Measurements from ENCODE around the gene BLTP3A. TPM values are rescaled to one million over a fixed set of nuclear protein-coding genes. Genes with fewer than 3 reads are reported as not detected.
A peak's percentile ranks its signal among the peaks of the same experiment; 100 is the strongest.

Gene BLTP3A
- polyA plus RNA-seq, 3 donors, result 1.0 to 7.2 (median 1.2) TPM

DNA sequence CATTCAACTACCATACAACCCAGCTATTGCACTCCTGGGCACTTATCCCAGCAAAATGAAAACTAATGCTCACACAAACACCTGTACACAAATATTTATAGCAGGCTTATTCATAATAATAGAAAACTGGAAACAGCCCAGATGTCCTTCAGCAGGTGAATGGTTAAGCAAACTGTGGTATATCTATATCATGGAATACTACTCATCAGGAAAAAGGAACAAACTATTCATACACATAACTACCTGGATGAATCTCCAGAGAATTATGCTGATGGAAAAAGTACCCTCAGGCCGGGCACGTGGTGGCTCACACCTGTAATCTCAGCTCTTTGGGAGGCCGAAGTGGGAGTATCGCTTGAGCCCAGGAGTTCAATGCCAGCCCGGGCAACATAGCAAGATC, 3.8 kb upstream of the BLTP3A start:
- H3K4me1 Mint-ChIP-seq, result peaks cover 17% of the 10 kb centered on the region
- no CpG with 5 or more reads among the region's 5 CpGs for WGBS (ENCODE audit: insufficient coverage)
- H3K27me3 Mint-ChIP-seq (ENCODE audit: low read depth in 3 of 3), result peaks cover 0 to 5% (median 3%) of the 10 kb centered on the region in 3 donors

DNA sequence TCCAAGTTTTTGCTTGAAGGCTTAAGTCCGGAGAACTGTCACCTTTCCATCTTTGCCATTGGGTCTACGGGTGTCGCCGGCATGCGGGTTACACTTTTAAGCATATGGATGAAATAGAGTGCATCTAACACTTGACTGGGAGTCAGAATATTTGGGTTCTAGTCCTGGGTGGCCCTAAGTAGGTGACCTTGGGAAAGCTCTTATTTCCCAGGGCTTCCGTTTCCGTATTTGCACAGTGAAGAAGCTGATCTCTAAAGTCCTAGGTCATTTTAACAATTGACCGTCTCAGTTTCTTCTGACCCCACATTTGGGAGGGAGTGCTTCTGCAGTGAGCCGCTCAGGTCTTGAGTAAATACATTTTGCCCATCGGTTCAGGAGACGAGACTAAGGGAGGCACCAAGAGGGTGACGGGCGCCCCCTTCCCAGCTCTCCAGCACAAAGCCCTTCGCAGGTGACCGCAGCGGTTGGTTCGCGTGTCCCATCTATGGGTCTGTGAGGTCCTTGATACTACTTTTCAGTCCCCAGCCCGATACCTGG, 651 bp upstream of the BLTP3A start:
- Histone ChIP-seq H3K79me2 (ENCODE audit: insufficient read depth, low read length) (peaks cover 34% of the 10 kb centered on the region), H3K4me2 (replicated peaks; ENCODE audit: extremely low read depth, low read length, poor library complexity, severe bottlenecking) (peak overlapping the region; percentile 94), H2AFZ (ENCODE audit: insufficient read depth, low read depth, low read length, poor library complexity, severe bottlenecking) (peak overlapping the region; percentile 100), H3K9me3 (replicated peaks in 1 of 2; ENCODE audit: control insufficient read depth in 1 of 2, insufficient read depth in 1 of 2, low read length in 2 of 2) (no peaks in the 10 kb centered on the region), H3K27me3 (ENCODE audit: control insufficient read depth in 2 of 2, insufficient read depth in 2 of 2, low read length in 2 of 2) (no peaks in the 10 kb centered on the region), H3K9ac (ENCODE audit: insufficient read depth, low read length, poor library complexity, severe bottlenecking) (peak overlapping the region; percentile 94), H4K20me1 (ENCODE audit: insufficient read depth, low read length) (peaks cover 1% of the 10 kb centered on the region), H3K27ac (ENCODE audit: low read depth in 1 of 2, low read length in 2 of 2) (peak overlapping the region; percentile 77 to 88), H3K4me3 (replicated peaks in 1 of 3; ENCODE audit: low read depth in 2 of 3, low read length in 3 of 3) (peak overlapping the region; percentile 71 to 96 (median 88)), H3K4me1 (ENCODE audit: control insufficient read depth in 1 of 2, insufficient read depth in 2 of 2, low read length in 2 of 2) (peaks cover 15 to 26% of the 10 kb centered on the region in 2 donors), H3K36me3 (replicated peaks in 1 of 2; ENCODE audit: control insufficient read depth in 1 of 2, insufficient read depth in 2 of 2, low read length in 2 of 2) (no peaks in the 10 kb centered on the region)
- Mint-ChIP-seq H3K36me3 (peaks cover 0 to 4% of the 10 kb centered on the region in 2 donors), H3K4me3 (peak overlapping the region; percentile 98), H3K9me3 (peaks cover 0 to 4% (median 0%) of the 10 kb centered on the region in 7 donors), H3K4me1 (peaks cover 28% of the 10 kb centered on the region), H3K27ac (peak overlapping the region; percentile 87 to 95 (median 94)), H3K27me3 (ENCODE audit: low read depth in 3 of 3) (peaks cover 0 to 5% (median 0%) of the 10 kb centered on the region in 3 donors)
- DNase-seq, result peak; percentile 3 to 22 (median 20)
- 10% methylated on average over 12 of the region's 19 CpGs for WGBS (ENCODE audit: insufficient coverage)
- intact Hi-C loops (cut with micrococcal nuclease), result loop anchor here (5.0 to 10.0 kb wide), 2 partner anchors 34 to 94 kb away; partner anchors contain the start of genes SNRPC (in 2 of the 2), ANKS1A (in 1 of the 2) and TAF11 (in 1 of the 2)
- TF ChIP-seq, protein P1, sequence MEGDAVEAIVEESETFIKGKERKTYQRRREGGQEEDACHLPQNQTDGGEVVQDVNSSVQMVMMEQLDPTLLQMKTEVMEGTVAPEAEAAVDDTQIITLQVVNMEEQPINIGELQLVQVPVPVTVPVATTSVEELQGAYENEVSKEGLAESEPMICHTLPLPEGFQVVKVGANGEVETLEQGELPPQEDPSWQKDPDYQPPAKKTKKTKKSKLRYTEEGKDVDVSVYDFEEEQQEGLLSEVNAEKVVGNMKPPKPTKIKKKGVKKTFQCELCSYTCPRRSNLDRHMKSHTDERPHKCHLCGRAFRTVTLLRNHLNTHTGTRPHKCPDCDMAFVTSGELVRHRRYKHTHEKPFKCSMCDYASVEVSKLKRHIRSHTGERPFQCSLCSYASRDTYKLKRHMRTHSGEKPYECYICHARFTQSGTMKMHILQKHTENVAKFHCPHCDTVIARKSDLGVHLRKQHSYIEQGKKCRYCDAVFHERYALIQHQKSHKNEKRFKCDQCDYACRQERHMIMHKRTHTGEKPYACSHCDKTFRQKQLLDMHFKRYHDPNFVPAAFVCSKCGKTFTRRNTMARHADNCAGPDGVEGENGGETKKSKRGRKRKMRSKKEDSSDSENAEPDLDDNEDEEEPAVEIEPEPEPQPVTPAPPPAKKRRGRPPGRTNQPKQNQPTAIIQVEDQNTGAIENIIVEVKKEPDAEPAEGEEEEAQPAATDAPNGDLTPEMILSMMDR (IDR thresholded peaks at IDR 0.05), result no peak

More for the DNA sequence above, 3.8 kb upstream of the BLTP3A start:
- H3K9me3 ChIP-seq (replicated peaks in 1 of 2; ENCODE audit: control insufficient read depth in 1 of 2, insufficient read depth in 1 of 2, low read length in 2 of 2), result no peaks in the 10 kb centered on the region
- H3K27ac ChIP-seq (ENCODE audit: low read depth in 1 of 2, low read length in 2 of 2), result no peak overlapping the region
- no peaks in the 10 kb centered on the region for H4K20me1 ChIP-seq (ENCODE audit: insufficient read depth, low read length)
- H3K4me1 ChIP-seq (ENCODE audit: control insufficient read depth in 1 of 2, insufficient read depth in 2 of 2, low read length in 2 of 2), result peaks cover 10 to 17% of the 10 kb centered on the region in 2 donors
- TF ChIP-seq, protein P1 (IDR thresholded peaks at IDR 0.05), result no peak
- H3K79me2 ChIP-seq (ENCODE audit: insufficient read depth, low read length), result peaks cover 6% of the 10 kb centered on the region
- no peaks in the 10 kb centered on the region for H3K36me3 Mint-ChIP-seq
- H3K9ac ChIP-seq (ENCODE audit: insufficient read depth, low read length, poor library complexity, severe bottlenecking), result no peak overlapping the region
- H3K27me3 ChIP-seq (ENCODE audit: control insufficient read depth in 2 of 2, insufficient read depth in 2 of 2, low read length in 2 of 2), result no peaks in the 10 kb centered on the region
- intact Hi-C loops (cut with micrococcal nuclease), result no loop called here
- no peaks in the 10 kb centered on the region for H3K36me3 ChIP-seq (replicated peaks in 1 of 2; ENCODE audit: control insufficient read depth in 1 of 2, insufficient read depth in 2 of 2, low read length in 2 of 2)
- H3K4me3 ChIP-seq (replicated peaks in 1 of 3; ENCODE audit: low read depth in 2 of 3, low read length in 3 of 3), result no peak overlapping the region
- H2AFZ ChIP-seq (ENCODE audit: insufficient read depth, low read depth, low read length, poor library complexity, severe bottlenecking), result no peak overlapping the region
- no peak overlapping the region for H3K27ac Mint-ChIP-seq
- no peak for DNase-seq
- H3K4me3 Mint-ChIP-seq, result no peak overlapping the region
- peaks cover 0 to 6% (median 0%) of the 10 kb centered on the region in 7 donors for H3K9me3 Mint-ChIP-seq
- H3K4me2 ChIP-seq (replicated peaks; ENCODE audit: extremely low read depth, low read length, poor library complexity, severe bottlenecking), result no peak overlapping the region

Data from CD14-positive monocyte (primary cell).